Measurements from ENCODE around the gene ARHGEF26.

Gene ARHGEF26

GRCh38 chr3:154113609-154114008, 7.6 kb upstream of the ARHGEF26 start:
- DNase-seq (ENCODE audit: low read depth in 2 of 2): no peak

- no peak for DNase-seq (ENCODE audit: low read depth in 2 of 2)
Measured at GRCh38 chr3:154115332-154115731, 5.9 kb upstream of the ARHGEF26 start.

- no peak for DNase-seq (ENCODE audit: low read depth in 2 of 2)
Measured at GRCh38 chr3:154119951-154120350, 1.2 kb upstream of the ARHGEF26 start.

- no peak for DNase-seq (ENCODE audit: low read depth in 2 of 2)
Measured at GRCh38 chr3:154121701-154122551, 736 bp downstream of the ARHGEF26 start.

- no peak for DNase-seq (ENCODE audit: low read depth in 2 of 2)
Measured at GRCh38 chr3:154122552-154122911, 1.3 kb downstream of the ARHGEF26 start.

GRCh38 chr3:154122912-154123559, 1.8 kb downstream of the ARHGEF26 start:
- DNase-seq (ENCODE audit: low read depth in 2 of 2): no peak

- DNase-seq (ENCODE audit: low read depth in 2 of 2): no peak
Measured at GRCh38 chr3:154123906-154124305, 2.7 kb downstream of the ARHGEF26 start.

- DNase-seq (ENCODE audit: low read depth in 2 of 2): no peak
Measured at GRCh38 chr3:154125378-154126030, 4.3 kb downstream of the ARHGEF26 start.

- no peak for DNase-seq (ENCODE audit: low read depth in 2 of 2)
Measured at GRCh38 chr3:154126651-154127050, 5.5 kb downstream of the ARHGEF26 start.

- DNase-seq (ENCODE audit: low read depth in 2 of 2): no peak
Measured at GRCh38 chr3:154129625-154130024, 8.4 kb downstream of the ARHGEF26 start.

- DNase-seq (ENCODE audit: low read depth in 2 of 2): no peak
Measured at GRCh38 chr3:154130540-154130939, 9.3 kb downstream of the ARHGEF26 start.

- DNase-seq (ENCODE audit: low read depth in 2 of 2): no peak
Measured at GRCh38 chr3:154131830-154132229, 10.6 kb downstream of the ARHGEF26 start.

GRCh38 chr3:154132777-154133375, 11.7 kb downstream of the ARHGEF26 start:
- DNase-seq (ENCODE audit: low read depth in 2 of 2): no peak

GRCh38 chr3:154135511-154136173, 14.5 kb downstream of the ARHGEF26 start:
- DNase-seq (ENCODE audit: low read depth in 2 of 2): no peak

GRCh38 chr3:154137036-154137435, 15.8 kb downstream of the ARHGEF26 start:
- DNase-seq (ENCODE audit: low read depth in 2 of 2): no peak

GRCh38 chr3:154139996-154140436, 18.8 kb downstream of the ARHGEF26 start:
- no peak for DNase-seq (ENCODE audit: low read depth in 2 of 2)

- no peak for DNase-seq (ENCODE audit: low read depth in 2 of 2)
Measured at GRCh38 chr3:154142608-154143007, 21.4 kb downstream of the ARHGEF26 start.

- no peak for DNase-seq (ENCODE audit: low read depth in 2 of 2)
Measured at GRCh38 chr3:154143873-154144272, 22.7 kb downstream of the ARHGEF26 start.

GRCh38 chr3:154144825-154145465, 23.8 kb downstream of the ARHGEF26 start:
- no peak for DNase-seq (ENCODE audit: low read depth in 2 of 2)

GRCh38 chr3:154148541-154148940, 27.4 kb downstream of the ARHGEF26 start:
- no peak for DNase-seq (ENCODE audit: low read depth in 2 of 2)

GRCh38 chr3:154149286-154149685, 28.1 kb downstream of the ARHGEF26 start:
- no peak for DNase-seq (ENCODE audit: low read depth in 2 of 2)
